Right lobe of liver (tissue), 6 donors: ENCODE measurements around the gene CELF2. TPM values are rescaled to one million over a fixed set of nuclear protein-coding genes. Genes with fewer than 3 reads are reported as not detected.

Experiments
- ATAC-seq, 4 donors: fragments of 200-7000 bp; cut with Tn5 transposase; one replicate each; pipeline ENCODE4 v1.9.1; 2020; ENCODE audit warnings: mild to moderate bottlenecking in 4 of 4, moderate library complexity in 4 of 4
- DNase-seq, 3 donors: peaks; one replicate each; pipeline ENCODE4 v3.0.0-alpha.2; 2020
- H3K27ac ChIP-seq, 3 donors: fragments of 200-600 bp; one replicate each; pipeline ENCODE4 v1.8.0; 2022
- H3K27me3 ChIP-seq, 2 donors: fragments of 200-600 bp; one replicate each; pipeline ENCODE4 v1.8.0; 2022
- H3K36me3 ChIP-seq, 4 donors: fragments of 200-600 bp; sonication (generic) in 1 of 4; one replicate each; pipeline versions ENCODE4 v1.5.1 to v1.8.0; 2017 to 2022; ENCODE audit warnings: control low read depth in 1 of 4
- H3K4me1 ChIP-seq, 4 donors: fragments of 200-600 bp; sonication (generic) in 1 of 4; one replicate each; pipeline versions ENCODE4 v1.5.1 to v1.8.0; 2017 to 2022; ENCODE audit warnings: control low read depth in 1 of 4
- H3K4me3 ChIP-seq, 3 donors: fragments of 200-600 bp; one replicate each; pipeline ENCODE4 v1.8.0; 2022
- H3K9me3 ChIP-seq, 4 donors: fragments of 200-600 bp; sonication (generic) in 1 of 4; one replicate each; pipeline versions ENCODE4 v1.5.1 to v1.8.0; 2017 to 2022; ENCODE audit warnings: control low read depth in 1 of 4
- CTCF ChIP-seq, 4 donors: fragments of 200-600 bp in 3 of 4; fragments of 450-650 bp in 1 of 4; IDR thresholded peaks; one replicate each; pipeline versions ENCODE4 v1.5.1 to v1.8.0; 2016 to 2022; ENCODE audit warnings: antibody characterized with exemption in 4 of 4, mild to moderate bottlenecking in 2 of 4
- POLR2A ChIP-seq: fragments of 450-650 bp; IDR thresholded peaks from one replicate; pipeline ENCODE4 v1.6.1; 2017; ENCODE audit warnings: antibody characterized with exemption, mild to moderate bottlenecking
- WGBS: methylation state at CpG from one replicate; pipeline ENCODE4 v1.1.6; 2018; ENCODE audit warnings: low coverage, low lambda C conversion rate; ENCODE audit not compliant: insufficient coverage; ENCODE audit errors: missing lambda C conversion rate; 5-methylcytosine and 5-hydroxymethylcytosine counted together
- intact Hi-C, 2 donors: fragments of 100-400 bp; cut with DNase I; formaldehyde crosslinking; loops; one replicate each; pipeline versions ENCODE4 v1.11.2 to v1.14.1; 2022
- total RNA-seq, 6 experiments: library from RNA; depleted of rRNA in 2 of 6; stranded (reverse); fragments of >200 nt in 2 of 6; fragmentation: NEBNext Ultra II Directional in 3 of 6; extraction: Animal tissue kit (Norgen Biotek cat#: 25700) in 3 of 6; gene quantifications; one replicate each; pipeline versions ENCODE4 v1.1.0 to v1.2.4, GENCODE V29; 2016 to 2023
- donor health status: DM: no; HTN: yes; CAD: no.
- donor health status: DM: no; HTN: no; CAD: no.
- donor health status: DM: no; HTN: no; CAD: no.
- donor health status: DM: no; HTN: yes; CAD: no.
- donor health status: DM: no; HTN: yes; CAD: no.

The CELF2 gene
- total RNA-seq, 6 experiments from 2014 or later, result 2.4 to 6.2 (median 3.7) TPM

- Histone ChIP-seq H3K27ac (no peak overlapping the region), H3K9me3 (no peaks in the 10 kb centered on the region), H3K4me1 (no peaks in the 10 kb centered on the region), H3K4me3 (no peak overlapping the region), H3K27me3 (no peaks in the 10 kb centered on the region), H3K36me3 (no peaks in the 10 kb centered on the region)
- TF ChIP-seq POLR2A (no peak), CTCF (IDR thresholded peaks at IDR 0.05) (no peak)
- intact Hi-C loops, result no loop called here
- 50% methylated on average over 4 of the region's 15 CpGs for WGBS
- ATAC-seq (peak in 1 of 4 donors; percentile 27), DNase-seq (no peak)
Observed at GRCh38 chr10:11337516-11337915, 319.8 kb downstream of the CELF2 start.

- 82% methylated on average over 4 of the region's 10 CpGs for WGBS
- DNase-seq (no peak), ATAC-seq (no peak)
- Histone ChIP-seq H3K4me3 (no peak overlapping the region), H3K27ac (no peak overlapping the region), H3K4me1 (no peaks in the 10 kb centered on the region), H3K36me3 (no peaks in the 10 kb centered on the region), H3K27me3 (no peaks in the 10 kb centered on the region), H3K9me3 (no peaks in the 10 kb centered on the region)
- no peak for TF ChIP-seq CTCF (IDR thresholded peaks at IDR 0.05)
- no peak for TF ChIP-seq POLR2A
- intact Hi-C loops, result no loop called here
Observed at GRCh38 chr10:11338160-11338844, 320.6 kb downstream of the CELF2 start.

GRCh38 chr10:11339013-11339412 lies 321.3 kb downstream of the CELF2 start:
- 48% methylated on average over 7 of the region's 7 CpGs for WGBS
- ATAC-seq, result no peak
- H3K27me3 ChIP-seq, result no peaks in the 10 kb centered on the region
- no peak for TF ChIP-seq CTCF (IDR thresholded peaks at IDR 0.05)
- no peak for TF ChIP-seq POLR2A
- no peak overlapping the region for H3K4me3 ChIP-seq
- no peak for DNase-seq
- H3K27ac ChIP-seq, result no peak overlapping the region
- intact Hi-C loops, result no loop called here
- no peaks in the 10 kb centered on the region for H3K4me1 ChIP-seq
- no peaks in the 10 kb centered on the region for H3K36me3 ChIP-seq
- H3K9me3 ChIP-seq, result no peaks in the 10 kb centered on the region

- Histone ChIP-seq H3K4me3 (no peak overlapping the region), H3K36me3 (no peaks in the 10 kb centered on the region), H3K4me1 (no peaks in the 10 kb centered on the region), H3K9me3 (no peaks in the 10 kb centered on the region), H3K27me3 (no peaks in the 10 kb centered on the region), H3K27ac (no peak overlapping the region)
- intact Hi-C loops, result no loop called here
- no peak for DNase-seq
- 74% methylated on average over 13 of the region's 18 CpGs for WGBS
- ATAC-seq, result no peak
- TF ChIP-seq POLR2A (no peak), CTCF (IDR thresholded peaks at IDR 0.05) (no peak)
Observed at GRCh38 chr10:11339660-11340059, 322.0 kb downstream of the CELF2 start.
